DOHH2 (cell line): ENCODE measurements around the gene GNRH2.
"Not testable (repeated sequence)": the region's sequence is repeated elsewhere in the genome, so short reads cannot be mapped to it uniquely, and the experiment has no call there.

Source experiments
- H3F3A ChIP-seq: fragments of 200-600 bp; sonication (generic), shearing (Covaris generic); 2 replicates; pipeline ENCODE4 v1.6.0; 2016; ENCODE audit warnings: antibody characterized with exemption, mild to moderate bottlenecking; ENCODE audit not compliant: control insufficient read depth, insufficient read depth
- H3K27ac ChIP-seq: fragments of 200-600 bp; sonication (generic); 2 replicates; pipeline ENCODE4 v1.5.1; 2014; ENCODE audit warnings: low read depth, mild to moderate bottlenecking, low read length, moderate library complexity
- H3K27me3 ChIP-seq: fragments of 200-600 bp; sonication (generic); 2 replicates; pipeline ENCODE4 v1.6.1; 2014; ENCODE audit warnings: mild to moderate bottlenecking, low read length, mixed read lengths; ENCODE audit not compliant: control insufficient read depth
- H3K36me3 ChIP-seq: fragments of 200-600 bp; sonication (generic); 2 replicates; pipeline ENCODE4 v1.6.1; 2014; ENCODE audit warnings: mild to moderate bottlenecking, low read length, moderate library complexity, mixed read lengths; ENCODE audit not compliant: control insufficient read depth
- H3K4me1 ChIP-seq: fragments of 200-600 bp; sonication (generic); 2 replicates; pipeline ENCODE4 v1.6.1; 2014; ENCODE audit warnings: mild to moderate bottlenecking, low read length, mixed read lengths; ENCODE audit not compliant: control insufficient read depth
- H3K4me2 ChIP-seq: fragments of 200-600 bp; sonication (generic); 2 replicates; pipeline ENCODE4 v1.6.0; 2014; ENCODE audit warnings: mild to moderate bottlenecking, low read length, moderate library complexity
- H3K4me3 ChIP-seq: fragments of 200-600 bp; sonication (generic); 2 replicates; pipeline ENCODE4 v1.5.1; 2014; ENCODE audit warnings: mild to moderate bottlenecking, low read length, mixed read lengths
- H3K79me2 ChIP-seq: fragments of 200-600 bp; sonication (generic); 2 replicates; pipeline ENCODE4 v1.6.1; 2014; ENCODE audit warnings: mild to moderate bottlenecking, low read length, mixed read lengths; ENCODE audit not compliant: control insufficient read depth
- H3K9me2 ChIP-seq: fragments of 200-600 bp; sonication (generic); replicated peaks from 2 replicates; pipeline ENCODE4 v1.6.1; 2014; ENCODE audit warnings: mild to moderate bottlenecking, low read length, mixed read lengths; ENCODE audit not compliant: control insufficient read depth
- H3K9me3 ChIP-seq: fragments of 200-600 bp; sonication (generic); 2 replicates; pipeline ENCODE4 v1.6.1; 2014; ENCODE audit warnings: antibody characterized with exemption, low read length, mixed read lengths; ENCODE audit not compliant: control insufficient read depth, insufficient read depth
- H4K20me1 ChIP-seq: fragments of 200-600 bp; sonication (generic); 2 replicates; pipeline ENCODE4 v1.6.0; 2014; ENCODE audit warnings: low read depth, mild to moderate bottlenecking, antibody characterized with exemption, low read length, moderate library complexity; ENCODE audit not compliant: control insufficient read depth, insufficient read depth
- CTCF ChIP-seq: fragments of 200-600 bp; sonication (generic); IDR thresholded peaks from one replicate; pipeline ENCODE4 v1.5.1; 2014; ENCODE audit warnings: antibody characterized with exemption, mild to moderate bottlenecking, low read depth, low read length; ENCODE audit not compliant: poor library complexity, severe bottlenecking
- EZH2phosphoT487 ChIP-seq: fragments of 200-600 bp; sonication (generic); IDR thresholded peaks from 2 replicates; pipeline ENCODE4 v1.6.1; 2017; ENCODE audit warnings: borderline replicate concordance, mild to moderate bottlenecking, antibody characterized with exemption, low read length, moderate library complexity, mixed read lengths

Gene GNRH2

DNA sequence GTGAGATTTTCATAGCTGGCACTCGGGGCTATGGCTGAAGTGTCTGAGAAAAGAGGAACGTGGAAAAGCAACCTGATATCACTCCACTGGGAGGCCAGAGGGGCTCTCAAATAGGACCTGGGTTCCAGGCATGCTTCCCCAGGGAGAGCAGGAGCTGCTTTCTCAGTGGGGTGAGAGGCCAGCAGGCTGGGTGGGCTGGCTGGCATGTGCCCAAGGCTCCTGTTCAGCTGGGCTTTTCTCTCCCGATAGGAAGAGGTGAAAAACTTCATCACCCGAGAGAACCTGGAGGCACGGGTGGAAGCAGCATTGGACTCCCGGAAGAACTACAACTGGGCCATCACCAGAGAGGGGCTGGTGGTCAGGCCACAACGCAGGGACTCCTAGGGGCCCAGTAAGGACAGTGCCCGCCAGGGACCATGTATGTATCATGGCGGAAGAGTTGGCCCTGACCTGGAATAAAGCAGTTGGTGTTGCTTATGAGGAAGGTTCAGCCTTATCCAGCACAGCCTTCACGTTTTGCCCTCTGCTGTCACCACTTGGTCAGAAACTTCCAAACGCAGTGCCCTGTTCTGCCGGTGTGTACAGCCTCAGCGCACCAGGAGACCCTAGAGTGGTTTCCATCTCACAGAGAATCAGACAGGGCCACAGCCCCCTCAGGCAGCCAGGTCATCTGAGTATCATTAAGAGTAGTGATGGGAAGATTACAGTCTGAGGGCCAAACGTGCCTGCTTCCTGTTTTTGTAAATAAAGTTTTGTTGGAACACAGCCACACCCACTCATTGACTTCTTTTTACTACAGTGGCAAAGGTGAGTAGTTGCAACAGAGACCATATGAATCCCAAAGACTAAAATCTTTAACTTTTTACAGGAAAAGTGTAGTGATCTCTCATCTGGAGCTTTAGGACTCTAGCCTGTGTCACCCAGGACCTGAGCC lies 4.3 kb downstream of the GNRH2 start:
- Histone ChIP-seq H4K20me1 (no peaks in the 10 kb centered on the region), H3K36me3 (peaks cover 39% of the 10 kb centered on the region), H3K9me3 (no peaks in the 10 kb centered on the region), H3F3A (0 out of 2 replicates have a peak, but pooled peaks cover 2% of the 10 kb centered on the region), H3K9me2 (no peaks in the 10 kb centered on the region), H3K27ac (no peak overlapping the region), H3K4me3 (0 out of 2 replicates have a peak overlapping the region, but pooled peaks have one; percentile 86), H3K27me3 (no peaks in the 10 kb centered on the region), H3K4me2 (peak overlapping the region; percentile 79; the same call in 1 of the 2 replicates), H3K79me2 (peaks cover 24% of the 10 kb centered on the region), H3K4me1 (peaks cover 19% of the 10 kb centered on the region)
- TF ChIP-seq CTCF, result no peak

DNA sequence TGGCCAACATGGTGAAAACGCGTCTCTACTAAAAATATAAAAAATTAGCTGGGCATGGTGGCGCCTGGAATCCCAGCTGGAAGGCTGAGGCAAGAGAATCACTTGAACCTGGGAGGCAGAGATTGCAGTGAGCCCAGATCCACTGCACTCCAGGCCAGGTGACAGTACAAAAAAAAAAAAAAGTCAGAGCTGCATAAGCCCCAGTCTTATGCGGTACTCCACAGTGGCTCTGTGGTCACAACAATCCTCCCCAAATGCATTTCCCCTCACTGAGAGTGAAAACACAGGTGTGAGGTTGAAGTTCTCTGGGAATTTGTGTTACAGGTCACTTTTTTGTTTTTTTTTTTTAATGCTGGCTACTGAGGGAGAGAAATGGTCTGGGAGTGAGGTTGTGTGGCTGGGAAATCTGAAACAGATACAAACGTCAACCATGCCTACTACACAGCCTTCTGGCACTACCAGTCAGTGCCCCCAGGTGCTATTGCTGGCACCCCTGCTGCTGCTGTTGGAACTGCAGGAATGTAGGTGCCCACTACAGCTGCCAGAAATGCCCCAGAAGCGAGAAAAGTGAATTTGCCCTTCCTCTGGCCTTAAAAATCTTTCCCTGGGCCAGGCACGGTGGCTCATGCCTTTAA lies 8.1 kb downstream of the GNRH2 start:
- H3K79me2 ChIP-seq, result peaks cover 18% of the 10 kb centered on the region
- no peak overlapping the region for H3K4me3 ChIP-seq
- H4K20me1 ChIP-seq, result no peaks in the 10 kb centered on the region
- H3K36me3 ChIP-seq, result peaks cover 33% of the 10 kb centered on the region
- TF ChIP-seq CTCF (no peak), EZH2phosphoT487 (no peak)
- H3F3A ChIP-seq, result peaks cover 6% of the 10 kb centered on the region; the same call in 1 of the 2 replicates
- no peaks in the 10 kb centered on the region for H3K9me2 ChIP-seq
- no peaks in the 10 kb centered on the region for H3K27me3 ChIP-seq
- no peak overlapping the region for H3K27ac ChIP-seq
- no peak overlapping the region for H3K4me2 ChIP-seq
- no peaks in the 10 kb centered on the region for H3K9me3 ChIP-seq
- peaks cover 10% of the 10 kb centered on the region; the same call in 1 of the 2 replicates for H3K4me1 ChIP-seq

GRCh38 chr20:3059489-3059888 lies 16.1 kb downstream of the GNRH2 start:
- H3F3A ChIP-seq, result no peaks in the 10 kb centered on the region
- TF ChIP-seq CTCF (no peak), EZH2phosphoT487 (no peak)
- H3K4me3 ChIP-seq, result no peak overlapping the region
- no peaks in the 10 kb centered on the region for H3K79me2 ChIP-seq
- no peaks in the 10 kb centered on the region for H3K36me3 ChIP-seq
- no peaks in the 10 kb centered on the region for H4K20me1 ChIP-seq
- H3K27ac ChIP-seq, result no peak overlapping the region
- H3K27me3 ChIP-seq, result peaks cover 2% of the 10 kb centered on the region; the same call in 1 of the 2 replicates
- no peak overlapping the region for H3K4me2 ChIP-seq
- no peaks in the 10 kb centered on the region for H3K9me3 ChIP-seq
- H3K9me2 ChIP-seq, result no peaks in the 10 kb centered on the region
- no peaks in the 10 kb centered on the region for H3K4me1 ChIP-seq

GRCh38 chr20:3064119-3064518 lies 20.7 kb downstream of the GNRH2 start:
- H3K4me1 ChIP-seq, H4K20me1 ChIP-seq, H3K9me2 ChIP-seq: not testable (repeated sequence)

More at GRCh38 chr20:3064119-3064518, 20.7 kb downstream of the GNRH2 start:
- peaks cover 14% of the 10 kb centered on the region for H3K27me3 ChIP-seq
- H3K9me3 ChIP-seq, H3K27ac ChIP-seq, H3K4me2 ChIP-seq, H3K36me3 ChIP-seq, H3K79me2 ChIP-seq, H3F3A ChIP-seq, H3K4me3 ChIP-seq: not testable (repeated sequence)
